Kidney epithelial cell (primary cell): Measurements from ENCODE around the gene CWC27. TPM values are rescaled to one million over a fixed set of nuclear protein-coding genes. Genes with fewer than 3 reads are reported as not detected.

Source experiments
- DNase-seq: peaks from one replicate; pipeline ENCODE4 v3.0.0-alpha.2; 2010; ENCODE audit warnings: low read depth
- H3K27me3 ChIP-seq: 2 replicates; pipeline ENCODE4 v1.6.0; 2011; ENCODE audit warnings: low read length; ENCODE audit not compliant: control insufficient read depth, insufficient read depth
- H3K36me3 ChIP-seq: 2 replicates; pipeline ENCODE4 v1.5.1; 2011; ENCODE audit warnings: low read length; ENCODE audit not compliant: control insufficient read depth, insufficient read depth
- H3K4me3 ChIP-seq: 2 replicates; pipeline ENCODE4 v1.5.1; 2011; ENCODE audit warnings: low read depth, mild to moderate bottlenecking, control low read depth, low read length
- CTCF ChIP-seq: IDR thresholded peaks from 2 replicates; pipeline ENCODE4 v1.5.1; 2011; ENCODE audit warnings: mild to moderate bottlenecking, moderate library complexity, low read length, control low read depth, inconsistent platforms; ENCODE audit not compliant: insufficient read depth, poor library complexity, severe bottlenecking
- total RNA-seq: library from RNA; depleted of rRNA; stranded (reverse); fragments of >200 nt; gene quantifications from 2 replicates; pipeline ENCODE4 v1.2.3, GENCODE V29; 2015

The CWC27 gene
- total RNA-seq, 1 donor from 2014 or later: 23.6 TPM

GRCh38 chr5:64958757-64959391 lies 190.1 kb downstream of the CWC27 start:
- DNase-seq: no peak
- TF ChIP-seq CTCF: peak; percentile 56
- no peaks in the 10 kb centered on the region for H3K36me3 ChIP-seq
- H3K4me3 ChIP-seq: no peak overlapping the region
- no peaks in the 10 kb centered on the region for H3K27me3 ChIP-seq

GRCh38 chr5:64963278-64963677 lies 194.5 kb downstream of the CWC27 start:
- Histone ChIP-seq H3K4me3 (no peak overlapping the region), H3K27me3 (no peaks in the 10 kb centered on the region), H3K36me3 (no peaks in the 10 kb centered on the region)
- no peak for TF ChIP-seq CTCF
- DNase-seq: no peak

GRCh38 chr5:64968591-64969110 lies 199.9 kb downstream of the CWC27 start:
- Histone ChIP-seq H3K4me3 (no peak overlapping the region), H3K36me3 (no peaks in the 10 kb centered on the region), H3K27me3 (no peaks in the 10 kb centered on the region)
- DNase-seq: no peak
- no peak for TF ChIP-seq CTCF

- Histone ChIP-seq H3K36me3 (no peaks in the 10 kb centered on the region), H3K4me3 (no peak overlapping the region), H3K27me3 (no peaks in the 10 kb centered on the region)
- DNase-seq: no peak
- TF ChIP-seq CTCF: no peak
Measured at GRCh38 chr5:64969578-64969977, 200.8 kb downstream of the CWC27 start.

- H3K27me3 ChIP-seq: no peaks in the 10 kb centered on the region
- no peak overlapping the region for H3K4me3 ChIP-seq
- H3K36me3 ChIP-seq: no peaks in the 10 kb centered on the region
- TF ChIP-seq CTCF: no peak
- DNase-seq: no peak
Measured at GRCh38 chr5:64971513-64971912, 202.8 kb downstream of the CWC27 start.

GRCh38 chr5:64971990-64972389 lies 203.3 kb downstream of the CWC27 start:
- no peaks in the 10 kb centered on the region for H3K36me3 ChIP-seq
- no peak for TF ChIP-seq CTCF
- DNase-seq: no peak
- H3K4me3 ChIP-seq: no peak overlapping the region
- no peaks in the 10 kb centered on the region for H3K27me3 ChIP-seq
